DMS53 (cell line): Measurements from ENCODE around the gene MBNL1.

ENCODE experiments used
- DNase-seq: peaks from one replicate; lab custom pipeline; 2025; lab: John Stamatoyannopoulos, UW

Gene MBNL1

DNA sequence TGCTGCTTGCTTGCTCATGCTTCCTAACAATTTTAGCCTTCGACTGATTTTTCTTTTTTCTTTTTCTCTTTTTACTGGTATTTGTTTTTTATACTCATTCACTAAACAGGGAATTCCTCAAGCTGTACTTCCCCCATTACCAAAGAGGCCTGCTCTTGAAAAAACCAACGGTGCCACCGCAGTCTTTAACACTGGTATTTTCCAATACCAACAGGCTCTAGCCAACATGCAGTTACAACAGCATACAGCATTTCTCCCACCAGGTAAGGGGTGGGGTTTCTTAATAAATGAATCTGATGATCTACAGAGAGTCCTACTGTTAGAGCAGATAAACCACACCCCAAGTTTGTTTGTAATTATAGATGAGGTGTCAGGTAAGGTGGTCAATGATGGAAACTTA is 178.8 kb downstream of the MBNL1 start:
- no peak for DNase-seq

DNA sequence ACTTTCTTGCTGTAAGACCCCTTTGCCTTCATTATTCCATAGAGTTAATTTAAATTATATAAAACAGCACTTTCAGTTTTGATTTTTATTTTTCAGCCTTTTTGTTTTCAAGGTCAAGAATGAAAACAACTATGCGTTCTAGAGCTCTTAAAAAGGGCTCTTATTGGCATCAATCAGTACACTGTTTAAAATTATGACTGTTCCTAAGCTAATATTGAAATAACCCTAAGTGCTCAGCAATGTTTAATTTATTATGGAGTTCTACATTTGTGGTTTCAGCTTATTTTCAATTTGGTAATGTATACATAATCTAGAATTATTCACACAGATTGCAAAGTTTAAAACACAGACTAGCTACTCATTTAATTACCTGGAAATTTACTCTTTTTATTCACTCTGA is 179.4 kb downstream of the MBNL1 start:
- DNase-seq, result no peak

DNA sequence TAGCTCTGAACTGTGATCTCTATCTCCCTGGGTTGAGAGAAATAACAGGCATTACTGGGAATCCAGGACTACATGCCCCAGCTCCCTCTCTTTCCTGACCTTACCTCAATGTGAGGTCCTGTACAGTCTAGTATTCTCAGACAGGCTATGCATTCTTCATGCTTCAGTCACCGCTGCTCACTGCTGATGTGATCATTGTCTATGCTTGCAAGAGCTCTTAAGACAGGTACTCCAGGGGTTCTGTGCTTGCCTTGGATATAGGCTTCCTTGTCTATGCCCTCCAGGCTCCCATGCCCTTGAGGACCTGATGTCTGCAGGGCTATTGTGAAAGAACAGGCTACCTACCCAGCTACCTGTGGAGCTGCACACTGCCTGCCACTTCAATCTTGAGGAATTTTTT is 183.6 kb downstream of the MBNL1 start:
- peak; percentile 4 for DNase-seq

DNA sequence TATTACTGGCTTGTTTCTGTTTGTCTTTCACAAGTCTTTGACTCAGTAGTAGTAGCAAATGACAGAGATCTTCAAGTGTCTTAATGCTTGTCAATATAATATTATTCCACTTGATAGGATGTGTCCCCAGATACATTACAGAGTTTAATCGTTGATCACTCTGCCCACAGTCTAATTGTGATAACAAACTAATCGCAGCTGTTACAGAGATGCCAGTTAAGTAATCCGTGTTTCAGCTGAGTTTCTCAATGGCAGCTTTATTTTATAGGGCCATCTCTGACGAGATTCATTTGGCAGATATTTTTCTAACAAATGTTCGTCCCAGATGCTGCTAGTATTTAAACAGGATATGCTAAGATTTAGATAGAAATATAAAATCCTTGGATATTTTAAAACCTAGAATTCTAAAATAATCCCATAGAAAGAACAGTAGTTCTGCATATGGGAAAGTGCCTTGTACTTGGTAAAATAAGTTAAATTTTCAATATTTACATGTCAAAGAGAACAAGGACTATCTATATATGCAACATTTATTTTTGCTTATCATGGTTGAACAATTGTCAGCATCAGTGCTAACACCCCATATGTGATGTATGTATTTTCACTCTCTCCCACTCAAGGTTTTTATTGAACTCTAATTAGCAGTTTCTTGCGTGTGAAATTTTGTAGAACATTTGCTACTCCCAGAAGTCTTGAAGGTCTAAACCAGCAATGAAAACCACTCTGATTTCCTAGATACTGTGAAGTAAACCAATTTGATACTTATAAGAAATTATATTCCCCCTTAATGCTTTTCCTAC is 185.5 kb downstream of the MBNL1 start:
- DNase-seq, result no peak

DNA sequence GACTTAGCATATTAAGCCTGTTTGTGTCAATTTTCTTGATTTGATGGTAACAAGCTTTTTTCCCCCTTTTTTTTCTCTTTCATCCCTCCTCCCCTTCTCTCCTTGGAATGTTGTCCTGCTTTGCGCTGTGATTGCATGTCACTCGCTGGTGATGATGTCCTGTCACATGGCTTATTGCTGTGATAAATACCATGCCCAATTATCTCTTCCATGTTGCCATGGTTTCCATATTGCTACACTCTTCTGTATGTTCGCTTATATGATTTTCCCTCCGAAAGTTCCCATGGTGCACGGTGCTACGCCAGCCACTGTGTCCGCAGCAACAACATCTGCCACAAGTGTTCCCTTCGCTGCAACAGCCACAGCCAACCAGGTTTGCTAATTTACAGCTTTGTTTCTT is 187.3 kb downstream of the MBNL1 start:
- DNase-seq, result no peak

DNA sequence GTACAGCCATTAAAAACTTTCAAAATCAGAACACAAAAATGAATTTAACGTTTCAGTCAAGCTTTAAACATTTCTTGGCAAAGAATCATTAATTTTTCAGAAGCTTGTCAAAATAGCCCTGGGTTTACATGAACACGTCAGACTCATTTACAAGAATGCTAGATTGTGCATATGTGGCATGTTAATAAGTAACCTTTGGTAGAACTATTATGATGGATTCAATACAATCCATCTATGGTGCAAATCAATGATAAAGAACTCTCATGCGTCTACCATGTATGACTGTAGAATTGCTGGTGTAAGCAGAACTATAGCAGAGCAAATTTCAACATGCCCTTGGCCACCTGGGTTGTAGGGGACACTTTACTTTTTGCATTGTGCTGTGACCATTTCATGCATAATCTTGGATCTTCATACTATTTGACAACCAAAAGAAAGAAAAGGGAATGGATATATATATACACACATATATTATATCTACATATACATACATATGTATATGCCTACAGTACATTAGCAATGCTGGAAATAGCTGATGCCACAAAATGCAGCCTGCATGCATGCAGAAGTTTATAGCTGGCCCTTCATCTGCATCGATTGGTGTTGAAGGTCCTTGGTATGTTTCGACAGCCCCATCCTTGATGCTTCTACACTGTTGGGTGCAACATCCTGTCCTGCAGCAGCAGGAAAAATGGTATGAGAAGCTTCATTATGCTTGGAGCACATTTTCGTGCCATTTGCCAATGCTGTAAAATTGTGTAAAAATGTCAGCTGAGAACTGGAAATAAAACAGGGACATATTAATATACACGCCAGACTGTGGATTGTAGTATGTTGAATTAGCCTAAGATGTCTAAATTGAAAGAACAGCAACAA is 189.0 kb downstream of the MBNL1 start:
- no peak for DNase-seq

DNA sequence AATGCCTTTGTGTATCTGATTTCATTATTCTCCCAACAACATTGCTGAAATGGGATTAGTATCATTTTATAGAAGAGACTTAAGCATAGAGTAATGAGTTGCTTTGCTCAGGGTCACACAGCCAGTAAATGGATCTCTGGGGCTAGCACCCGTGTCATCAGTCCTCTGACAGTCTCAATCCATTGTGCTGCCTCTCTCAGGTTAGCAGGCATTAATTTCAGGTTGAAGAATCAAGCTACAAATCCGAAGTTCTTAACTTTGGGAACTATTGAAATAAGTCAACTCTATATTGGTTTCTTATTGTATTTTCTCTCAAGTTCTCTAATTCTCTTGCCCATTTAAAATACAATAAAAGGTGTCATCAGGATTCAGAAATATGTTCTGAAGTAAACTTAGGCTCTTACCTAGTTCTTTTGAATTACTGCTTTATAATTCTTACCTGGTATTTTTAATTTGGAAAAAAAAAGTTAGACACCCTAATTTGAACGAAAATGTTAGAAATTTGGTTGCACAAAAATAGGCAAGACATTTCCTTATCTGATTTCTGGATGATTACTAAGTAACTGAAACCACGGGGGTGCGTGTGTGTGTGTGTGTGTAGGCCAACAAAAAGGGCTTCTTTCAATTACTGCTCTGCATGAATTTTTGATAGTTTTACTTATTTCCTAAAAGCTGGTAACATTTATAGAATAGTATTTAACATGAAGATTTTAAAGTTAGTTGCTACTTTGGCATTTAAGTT is 189.8 kb downstream of the MBNL1 start:
- DNase-seq, result no peak

DNA sequence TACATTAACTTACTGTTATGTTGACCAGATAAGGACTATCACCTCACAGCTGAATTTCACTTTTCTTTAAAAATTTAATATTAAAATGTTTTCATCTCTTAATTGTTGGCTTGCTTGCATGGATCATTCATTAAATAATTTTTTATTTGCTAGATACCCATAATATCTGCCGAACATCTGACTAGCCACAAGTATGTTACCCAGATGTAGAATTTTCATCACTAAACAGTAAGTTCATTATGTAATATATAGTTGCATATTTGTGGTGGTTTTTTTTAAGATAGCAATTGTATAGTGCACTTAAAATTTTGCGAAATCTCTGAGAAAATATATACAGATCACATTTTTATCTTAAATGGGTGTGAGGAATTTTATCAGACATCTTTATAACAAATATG is 190.4 kb downstream of the MBNL1 start:
- DNase-seq, result no peak

DNA sequence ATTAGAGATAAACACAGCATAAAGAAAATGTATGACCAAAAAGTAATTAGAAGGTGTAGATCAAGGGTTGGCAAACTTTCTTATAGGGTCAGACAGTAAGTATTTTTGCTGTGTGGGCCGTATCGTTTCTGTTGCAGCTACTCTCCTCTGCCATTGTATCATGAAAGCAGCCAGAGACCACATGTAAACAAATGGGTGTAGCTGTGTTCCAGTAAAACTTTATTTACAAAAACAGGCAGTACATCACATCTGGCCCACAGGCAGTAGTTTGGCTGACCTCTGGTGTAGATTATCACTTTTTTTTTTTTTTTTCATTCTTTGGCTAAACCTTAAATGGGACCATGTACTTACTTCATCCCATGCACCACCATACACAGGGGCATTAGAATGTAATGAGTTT is 190.8 kb downstream of the MBNL1 start:
- DNase-seq, result no peak

DNA sequence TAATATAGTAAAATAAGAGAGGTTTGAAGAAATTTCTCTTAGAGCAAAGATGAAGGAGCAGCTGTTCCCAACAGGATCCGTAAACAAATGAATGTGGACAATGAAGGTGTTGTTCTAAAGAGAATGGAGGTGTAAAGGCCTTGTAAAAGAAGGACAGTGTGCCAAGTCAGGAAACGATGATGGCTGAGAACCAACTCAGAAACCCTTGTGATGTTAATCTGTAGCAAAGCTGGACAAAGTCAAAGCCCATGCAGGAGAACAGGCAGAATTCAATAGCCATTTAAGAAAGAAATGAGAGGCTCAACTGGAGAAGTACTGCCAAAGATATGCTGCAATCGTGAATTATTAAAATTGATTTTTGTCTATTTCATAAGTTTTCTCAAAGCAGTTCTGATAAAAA is 192.2 kb downstream of the MBNL1 start:
- no peak for DNase-seq

DNA sequence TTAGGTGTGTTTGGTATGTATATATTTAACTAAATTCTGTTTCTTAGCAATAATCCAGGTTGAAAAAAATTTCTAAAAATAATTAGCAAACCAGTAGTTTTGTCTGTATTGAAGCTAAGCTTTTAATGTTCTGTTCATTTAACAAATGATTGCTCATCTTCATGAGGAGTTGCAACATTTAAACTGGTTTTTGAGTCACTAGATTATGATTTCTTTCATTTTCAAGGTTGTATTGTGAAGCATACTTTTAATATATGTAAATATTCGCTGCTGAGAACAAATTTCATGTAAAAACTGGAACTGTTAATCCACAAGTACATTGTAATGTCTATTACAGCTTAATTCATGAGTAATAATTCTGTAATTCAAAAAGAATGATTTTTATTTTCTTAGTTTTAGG is 192.7 kb downstream of the MBNL1 start:
- no peak for DNase-seq

DNA sequence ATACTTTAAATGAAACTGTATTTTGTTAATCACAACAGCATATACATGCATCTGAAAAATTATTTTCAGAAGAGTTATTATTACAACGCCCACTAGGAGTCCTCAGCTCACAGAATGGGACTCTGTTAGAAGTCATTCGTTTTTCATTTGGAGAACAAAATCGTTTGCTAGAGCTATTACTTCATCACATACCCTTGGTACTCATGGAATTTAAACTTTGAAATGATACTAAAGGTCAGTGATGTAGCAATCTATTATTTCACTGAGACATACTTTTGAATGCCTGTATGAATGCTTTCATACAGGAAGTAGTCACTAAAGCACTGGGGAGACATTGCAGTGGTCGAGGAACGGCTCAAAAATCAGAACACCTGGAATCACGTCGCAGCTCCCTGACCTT is 198.1 kb downstream of the MBNL1 start:
- DNase-seq, result peak; percentile 50

DNA sequence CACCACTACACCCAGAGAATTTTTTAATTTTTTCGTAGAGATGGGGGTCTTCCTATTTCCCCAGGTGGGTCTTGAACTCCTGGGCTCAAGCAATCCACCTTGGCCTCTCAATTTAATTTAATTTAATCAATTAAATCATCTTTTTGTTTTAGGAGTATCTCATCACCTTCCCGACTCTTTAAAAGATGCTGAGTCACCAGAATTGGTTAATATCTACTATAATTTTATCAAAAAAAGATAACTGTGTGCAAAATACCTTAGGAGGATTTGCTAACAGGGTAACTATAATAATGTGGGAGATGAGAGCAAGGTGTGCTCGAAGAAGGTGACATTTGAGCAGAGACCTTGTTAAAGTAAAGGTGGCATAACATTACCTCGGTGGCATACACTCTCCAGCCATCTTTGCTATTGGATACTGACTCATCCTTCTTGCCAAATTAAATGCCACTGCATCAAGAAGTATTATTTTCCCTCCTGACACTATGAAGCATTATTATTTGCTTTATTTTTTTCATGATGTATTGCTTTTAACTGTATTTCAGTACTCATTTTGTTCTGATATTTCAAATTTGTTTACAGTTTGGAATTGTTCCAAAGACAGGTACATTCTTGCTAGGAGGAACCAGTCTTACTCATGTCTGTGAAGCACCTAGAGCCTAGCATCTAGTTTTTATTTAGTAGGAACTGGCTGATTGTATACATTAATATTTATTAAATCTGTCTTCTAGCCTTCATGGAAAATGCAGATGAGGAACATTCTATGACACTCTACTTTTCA is 200.7 kb downstream of the MBNL1 start:
- no peak for DNase-seq

DNA sequence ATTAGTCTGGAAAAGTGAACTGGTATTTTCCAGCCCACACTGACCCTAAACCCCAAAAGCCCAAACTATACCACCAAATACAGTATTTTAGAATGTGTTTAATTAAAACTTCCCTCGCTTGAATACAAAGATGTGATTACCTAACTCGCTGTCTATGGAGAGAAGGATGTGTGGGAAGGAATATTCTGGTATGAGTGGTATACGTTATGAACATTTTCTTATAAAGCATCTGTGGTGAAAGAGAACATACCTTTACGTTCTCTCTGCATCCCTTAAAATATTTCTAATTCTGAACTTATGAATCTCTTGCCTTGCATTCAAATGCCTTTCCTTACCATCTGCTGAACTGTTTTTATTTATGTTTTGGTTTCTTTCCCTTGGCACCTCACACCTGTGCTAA is 201.4 kb downstream of the MBNL1 start:
- no peak for DNase-seq

DNA sequence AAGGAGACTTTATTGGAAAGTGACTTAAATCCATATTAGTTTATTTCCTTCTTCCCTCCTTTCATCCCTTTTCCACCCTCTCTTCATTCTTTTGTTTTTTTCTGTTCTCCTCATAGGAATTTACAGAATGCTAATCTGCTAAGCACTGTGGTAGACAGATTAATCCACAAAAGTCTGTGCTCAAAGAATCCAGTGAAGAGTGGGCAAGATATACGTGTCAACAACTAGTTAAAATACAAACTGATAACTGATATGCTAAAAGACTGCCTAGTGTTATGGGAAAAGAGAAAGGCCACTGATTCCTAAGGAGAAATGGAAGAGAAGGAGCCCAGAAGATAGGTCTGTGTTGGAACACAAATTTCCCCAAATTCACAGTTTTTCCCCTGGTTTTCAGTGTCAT is 202.2 kb downstream of the MBNL1 start:
- no peak for DNase-seq

DNA sequence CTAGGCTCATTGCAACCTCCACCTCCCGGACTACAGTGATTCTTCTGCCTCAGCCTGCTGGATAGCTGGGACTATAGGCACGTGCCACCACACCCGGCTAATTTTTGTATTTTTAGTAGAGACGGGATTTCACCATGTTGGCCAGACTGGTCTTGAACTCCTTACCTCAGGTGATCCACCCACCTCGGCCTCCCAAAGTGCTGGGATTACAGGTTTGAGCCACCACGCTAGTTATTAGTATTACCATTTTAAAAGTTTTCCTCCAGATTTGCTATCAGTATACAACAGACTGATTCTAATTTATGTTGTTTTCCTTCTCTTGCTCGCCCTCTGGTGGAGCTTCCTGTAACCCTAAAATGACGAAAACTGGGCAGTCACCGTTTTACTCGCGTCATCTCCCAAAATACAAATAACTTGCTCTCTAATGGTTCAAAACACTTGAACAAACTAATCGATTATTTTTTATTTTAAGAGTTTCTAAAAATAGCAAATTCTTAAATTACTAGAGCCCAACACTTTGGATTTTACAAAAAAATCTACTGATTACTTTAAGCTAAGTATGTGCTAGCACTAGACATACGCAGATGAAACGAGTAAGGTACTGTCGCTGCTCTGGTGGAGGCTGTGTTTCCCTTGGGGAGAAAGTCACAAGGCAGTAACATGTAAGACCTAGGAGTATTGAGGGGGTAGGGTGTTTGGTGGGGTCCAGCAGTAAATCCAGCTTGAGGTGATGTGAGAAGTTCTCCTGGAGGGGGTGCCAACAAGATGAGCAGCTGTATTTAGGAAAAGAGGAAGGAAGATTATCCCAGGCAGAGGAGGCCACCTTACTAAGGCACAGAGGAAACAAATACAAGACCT is 203.3 kb downstream of the MBNL1 start:
- DNase-seq, result peak; percentile 72

DNA sequence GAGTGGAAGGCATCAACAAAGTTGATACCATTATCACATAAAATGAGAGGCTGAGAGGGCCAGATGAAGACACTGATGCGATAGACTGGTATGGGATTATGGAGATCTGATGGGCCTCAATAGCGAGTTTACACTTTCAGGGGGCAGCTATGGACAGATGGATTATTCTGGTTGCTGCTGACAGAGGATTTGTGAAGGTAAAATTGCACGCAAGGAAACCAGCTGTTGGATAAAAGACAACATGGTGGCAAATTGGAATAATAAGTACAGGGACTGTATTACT is 203.9 kb downstream of the MBNL1 start:
- no peak for DNase-seq

DNA sequence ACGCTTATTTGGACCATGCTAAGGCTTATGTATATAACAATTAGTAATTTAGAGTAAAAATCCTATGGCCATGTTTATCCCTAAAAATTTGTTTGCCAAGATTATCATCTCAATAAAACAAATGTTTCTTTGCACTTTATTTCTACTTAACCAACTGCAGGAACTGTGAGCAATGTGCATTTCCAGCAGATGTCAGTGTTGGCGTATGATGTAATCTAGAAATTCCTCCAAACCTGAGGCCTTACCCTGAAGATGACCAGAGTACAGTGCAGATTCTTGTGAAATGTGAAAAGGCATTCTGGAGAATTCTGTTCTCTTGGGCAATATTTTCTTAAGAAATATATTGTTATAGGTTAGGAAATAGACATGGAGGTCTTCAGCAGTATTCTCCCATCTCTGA is 205.9 kb downstream of the MBNL1 start:
- peak; percentile 63 for DNase-seq

DNA sequence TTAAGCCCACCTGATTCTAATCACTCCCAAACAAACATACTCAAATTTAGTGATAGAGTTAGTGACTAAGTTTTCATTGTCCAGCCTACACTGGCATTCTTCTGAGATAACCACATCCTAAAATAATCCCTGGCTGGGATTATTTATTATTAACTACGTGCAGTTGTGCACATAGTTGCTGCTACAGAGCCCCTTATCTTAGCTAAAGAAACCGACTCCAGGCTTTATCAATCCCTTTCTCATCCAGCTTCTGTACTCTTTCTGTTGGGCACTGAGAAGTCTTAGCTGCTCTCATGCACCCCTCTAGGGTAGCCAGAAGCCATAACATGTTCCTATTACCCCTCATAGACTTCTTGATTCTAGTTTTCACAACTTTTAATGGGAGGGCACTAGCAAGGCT is 208.7 kb downstream of the MBNL1 start:
- DNase-seq, result no peak

DNA sequence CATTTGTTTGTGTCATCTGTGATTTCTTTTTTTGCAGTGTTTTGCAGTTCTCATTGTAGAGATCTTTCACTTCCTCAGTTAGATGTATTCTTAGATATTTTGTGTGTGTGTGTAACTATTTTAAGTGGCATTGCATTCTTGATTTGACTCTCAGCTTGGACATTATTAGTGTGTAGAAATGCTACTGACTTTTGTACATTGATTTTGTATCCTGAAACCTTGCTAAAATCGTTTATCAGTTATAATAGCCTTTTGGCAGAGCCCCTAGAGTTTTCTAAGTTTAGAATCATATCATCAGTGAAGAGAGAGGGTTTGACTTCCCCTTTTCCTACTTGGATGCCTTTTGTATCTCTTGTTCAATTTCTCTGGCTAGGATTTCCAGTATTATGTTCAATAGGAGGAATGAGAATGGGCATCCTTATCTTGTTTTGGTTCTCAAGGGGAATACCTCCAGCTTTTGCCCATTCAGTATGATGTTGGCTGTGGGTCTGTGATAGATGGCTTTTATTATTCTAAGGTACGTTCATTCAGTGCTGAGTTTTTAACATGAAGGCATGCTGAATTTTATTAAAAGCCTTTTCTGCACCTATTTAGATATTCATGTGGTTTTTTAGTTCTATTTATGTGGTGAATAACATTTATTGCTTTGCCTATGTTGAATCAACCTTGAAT is 211.7 kb downstream of the MBNL1 start:
- DNase-seq, result no peak

DNA sequence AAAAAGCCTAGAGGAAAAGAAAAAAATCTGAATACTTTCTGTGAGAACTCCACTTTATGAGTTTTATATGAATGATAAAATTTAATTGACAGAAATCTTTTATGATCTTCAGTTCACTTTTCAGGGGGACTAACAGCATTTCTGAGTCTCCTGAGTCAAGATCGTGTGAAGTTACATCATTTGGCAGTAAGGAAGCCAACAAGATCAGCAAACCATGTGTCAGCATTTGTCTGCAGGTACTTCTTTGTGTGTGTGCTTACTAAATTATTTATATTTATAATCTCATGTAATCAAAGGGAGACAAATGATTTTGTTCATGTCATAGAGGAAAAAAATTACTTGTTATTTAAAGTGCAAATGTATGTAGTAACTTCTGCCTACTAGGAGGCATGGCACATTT is 217.6 kb downstream of the MBNL1 start:
- no peak for DNase-seq
